ENCODE results near the gene SMYD2.

The SMYD2 gene

GRCh38 chr1:214361636-214362035 lies 80.7 kb downstream of the SMYD2 start:
- DNase-seq (ENCODE audit: low spot score): no peak

DNA sequence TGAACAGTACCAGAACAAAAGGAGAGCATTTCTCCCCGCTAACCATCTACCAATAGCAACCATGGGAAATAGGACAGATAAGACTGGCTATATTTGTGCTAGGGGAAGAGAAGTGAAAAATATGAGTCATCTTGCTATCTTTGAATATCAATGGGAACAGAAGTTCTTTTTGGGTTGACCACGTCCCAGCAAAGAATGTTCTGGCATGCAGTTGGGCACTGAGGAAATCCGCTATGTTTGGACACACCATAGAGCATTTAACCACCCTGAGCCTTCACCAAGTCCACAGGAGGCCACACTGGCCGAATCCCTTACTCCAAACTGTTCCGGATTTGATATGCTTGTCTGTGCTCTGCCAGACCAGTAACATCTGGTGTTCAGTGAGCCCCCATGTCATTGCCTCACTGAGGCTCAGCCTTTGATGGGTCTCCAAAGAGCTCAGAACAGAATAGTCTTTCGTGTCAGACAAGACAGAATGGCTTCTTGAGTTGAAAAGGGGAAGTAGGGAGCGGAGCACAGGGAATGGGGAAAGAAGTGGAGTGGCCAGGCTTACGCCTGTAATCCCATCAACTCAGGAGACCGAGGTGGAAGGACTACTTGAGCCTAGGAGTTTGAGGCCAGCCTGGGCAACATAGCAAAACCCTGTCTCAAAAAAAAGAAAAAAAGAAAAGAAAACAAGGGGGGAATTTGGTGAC lies 81.4 kb downstream of the SMYD2 start:
- DNase-seq (ENCODE audit: low spot score): no peak

DNA sequence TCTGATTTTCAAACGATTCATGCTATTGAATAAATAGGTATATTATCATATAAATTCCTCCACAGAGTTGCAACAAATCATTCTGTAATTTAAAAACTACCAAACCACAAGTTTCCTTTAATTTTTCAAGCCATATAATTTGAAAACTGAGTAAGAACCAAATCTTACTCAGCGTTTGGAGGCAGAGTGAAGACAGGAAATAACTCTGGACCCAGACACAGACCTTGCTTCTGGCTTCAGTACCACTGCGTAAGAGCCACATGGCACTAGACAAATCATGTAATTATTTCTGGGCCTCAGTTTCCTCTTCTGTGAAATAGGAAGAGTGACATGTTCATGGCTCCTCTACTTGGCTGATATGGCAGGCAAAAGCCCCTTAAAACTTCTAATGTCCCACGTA lies 82.4 kb downstream of the SMYD2 start:
- DNase-seq (ENCODE audit: low spot score): no peak

GRCh38 chr1:214364386-214364785 lies 83.4 kb downstream of the SMYD2 start:
- DNase-seq (ENCODE audit: low spot score): no peak

- DNase-seq (ENCODE audit: low spot score): no peak
These were observed 83.9 kb downstream of the SMYD2 start for GRCh38 chr1:214364786-214365295.

- DNase-seq (ENCODE audit: low spot score): no peak
These were observed 86.9 kb downstream of the SMYD2 start for GRCh38 chr1:214367841-214368240.

DNA sequence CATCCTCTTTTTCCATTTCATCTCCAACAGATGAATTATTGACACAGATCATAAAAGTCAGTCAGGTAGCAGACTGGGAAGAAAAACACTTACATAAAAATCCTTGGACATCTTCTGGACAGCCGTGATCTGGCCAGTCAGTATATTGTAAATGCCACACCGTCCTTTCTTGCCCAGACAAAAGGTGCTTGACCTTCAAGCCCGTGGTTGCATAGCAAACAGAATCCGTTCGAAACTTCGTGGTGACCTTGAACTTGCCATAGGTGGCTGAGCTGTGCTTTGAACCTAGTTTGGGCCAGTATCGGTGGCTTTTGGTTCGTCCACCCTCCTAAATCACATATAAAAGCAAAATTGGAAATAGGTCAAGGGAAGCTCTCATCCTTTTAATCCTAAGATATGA lies 88.4 kb downstream of the SMYD2 start:
- no peak for DNase-seq (ENCODE audit: low spot score)

GRCh38 chr1:214370615-214371014 lies 89.7 kb downstream of the SMYD2 start:
- no peak for DNase-seq (ENCODE audit: low spot score)

- DNase-seq (ENCODE audit: low spot score): no peak
These were observed 91.1 kb downstream of the SMYD2 start for GRCh38 chr1:214372092-214372491.

- DNase-seq (ENCODE audit: low spot score): no peak
These were observed 96.5 kb downstream of the SMYD2 start for GRCh38 chr1:214377485-214377884.

- no peak for DNase-seq (ENCODE audit: low spot score)
These were observed 96.9 kb downstream of the SMYD2 start for GRCh38 chr1:214377886-214378285.

DNA sequence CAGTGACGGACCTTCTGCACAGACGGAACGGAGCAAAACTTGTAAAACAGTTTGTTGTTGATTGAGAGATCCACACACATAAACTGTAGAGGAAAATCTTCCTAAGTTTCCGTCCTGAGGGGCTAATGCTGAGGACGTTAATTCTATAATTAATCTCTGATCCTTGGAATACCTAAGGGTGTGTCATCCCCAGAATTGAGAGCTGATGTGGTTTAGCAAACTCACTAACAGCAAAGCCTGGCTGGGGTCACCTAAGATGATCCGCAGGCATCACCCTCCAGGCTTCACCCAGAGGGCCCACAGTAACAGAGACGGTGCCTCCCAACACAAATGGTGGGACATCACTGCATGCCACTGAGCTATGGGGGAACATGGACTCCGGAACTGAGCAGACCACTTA lies 97.5 kb downstream of the SMYD2 start:
- DNase-seq (ENCODE audit: low spot score): no peak

GRCh38 chr1:214379236-214379970 lies 98.4 kb downstream of the SMYD2 start:
- DNase-seq (ENCODE audit: low spot score): no peak

DNA sequence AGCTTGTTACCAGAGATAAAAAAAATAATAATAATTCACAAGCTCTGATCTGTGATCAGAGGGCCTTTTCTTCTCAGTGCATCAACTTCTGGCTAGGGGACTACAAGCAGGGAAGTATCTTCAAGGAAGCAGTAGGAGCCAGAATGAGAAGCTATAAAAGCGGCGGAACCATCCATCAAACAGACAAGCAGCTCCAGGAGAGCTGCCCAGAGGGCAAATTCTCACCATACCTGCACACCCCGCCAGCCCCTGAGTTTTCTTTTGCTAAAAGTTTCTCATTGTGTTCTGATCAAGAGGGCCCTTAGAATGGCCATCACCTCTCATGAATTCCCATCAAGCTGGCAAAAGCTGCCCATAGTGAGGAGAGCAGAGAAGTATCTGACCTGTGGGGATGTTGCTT lies 99.4 kb downstream of the SMYD2 start:
- DNase-seq (ENCODE audit: low spot score): no peak

GRCh38 chr1:214380986-214381695 lies 100.2 kb downstream of the SMYD2 start:
- DNase-seq (ENCODE audit: low spot score): no peak

GRCh38 chr1:214383381-214384372 lies 102.7 kb downstream of the SMYD2 start:
- no peak for DNase-seq (ENCODE audit: low spot score)

- DNase-seq (ENCODE audit: low spot score): no peak
These were observed 103.6 kb downstream of the SMYD2 start for GRCh38 chr1:214384373-214385079.

DNA sequence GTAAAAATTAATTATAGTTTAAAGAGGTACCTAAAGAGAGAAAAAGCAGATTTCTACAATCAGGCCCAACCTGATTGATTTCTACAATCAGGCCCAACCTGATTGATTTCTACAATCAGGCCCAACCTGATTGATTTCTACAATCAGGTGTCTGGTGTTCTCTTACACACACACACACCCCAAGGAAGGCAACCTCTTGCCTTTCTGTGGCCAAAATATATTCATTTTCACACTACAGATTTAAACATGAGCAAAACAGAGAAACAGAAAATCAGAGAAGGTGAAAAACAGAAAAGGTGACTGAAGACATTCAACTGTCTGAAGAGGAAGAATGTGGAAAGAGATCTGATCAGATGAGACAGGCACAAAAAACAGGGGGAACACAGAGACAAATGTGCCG lies 104.5 kb downstream of the SMYD2 start:
- peak; percentile 16 for DNase-seq (ENCODE audit: low spot score)

- DNase-seq (ENCODE audit: low spot score): no peak
These were observed 105.4 kb downstream of the SMYD2 start for GRCh38 chr1:214386333-214386732.
